SK-N-MC (cell line): ENCODE measurements around the gene IQUB.

Experiments used
- EZH2 ChIP-seq: fragments of 200-600 bp; sonication (generic); IDR thresholded peaks from one replicate; pipeline ENCODE4 v1.6.1; 2017; ENCODE audit warnings: antibody characterized with exemption
- FOXP2 ChIP-seq: optimal IDR thresholded peaks from 2 replicates; pipeline ENCODE3; 2011; ENCODE audit warnings: mild to moderate bottlenecking, moderate library complexity; ENCODE audit not compliant: insufficient read depth; ENCODE audit errors: extremely low read length, control extremely low read depth
- POLR2AphosphoS5 ChIP-seq: IDR thresholded peaks from 2 replicates; pipeline ENCODE4 v1.6.1; 2012; ENCODE audit warnings: mild to moderate bottlenecking, low read depth, low read length, borderline replicate concordance

DNA sequence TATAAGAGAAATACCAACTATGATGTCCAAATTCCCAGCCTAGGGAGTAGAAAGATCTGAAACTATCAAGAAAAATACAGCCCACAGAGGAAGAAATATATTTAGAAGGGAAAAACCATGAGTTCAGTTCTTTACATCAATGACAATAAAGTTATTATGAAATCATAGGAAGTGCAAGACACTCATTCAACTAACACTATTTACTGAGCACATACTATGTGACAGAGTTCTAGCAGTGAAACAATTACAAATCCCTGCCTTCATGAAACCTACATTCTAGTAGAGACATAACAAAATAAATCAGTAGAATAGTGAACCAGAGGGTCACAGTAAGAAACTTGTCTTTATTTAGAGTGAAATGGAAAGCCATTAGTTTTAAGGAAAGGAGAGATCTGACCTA, 21.1 kb upstream of the IQUB start:
- TF ChIP-seq EZH2 (no peak), POLR2AphosphoS5 (no peak), FOXP2 (no peak)
